Left renal pelvis (tissue), 4 donors: ENCODE data around the gene DNHD1. TPM values are rescaled to one million over a fixed set of nuclear protein-coding genes. Genes with fewer than 3 reads are reported as not detected.

Experiments used
- DNase-seq, 4 donors: peaks; one replicate each; pipeline ENCODE4 v3.0.0-alpha.2; 2013; ENCODE audit warnings: low read depth in 4 of 4, low spot score in 3 of 4
- polyA plus RNA-seq, 4 donors: library from polyadenylated mRNA; unstranded; fragments of 120-200 nt; gene quantifications; one replicate each; pipeline ENCODE4 v1.2.1, GENCODE V29; 2013; ENCODE audit not compliant: insufficient read length in 4 of 4

DNHD1 gene
- polyA plus RNA-seq, 4 donors, result 4.9 to 12.6 (median 8.2) TPM

DNA sequence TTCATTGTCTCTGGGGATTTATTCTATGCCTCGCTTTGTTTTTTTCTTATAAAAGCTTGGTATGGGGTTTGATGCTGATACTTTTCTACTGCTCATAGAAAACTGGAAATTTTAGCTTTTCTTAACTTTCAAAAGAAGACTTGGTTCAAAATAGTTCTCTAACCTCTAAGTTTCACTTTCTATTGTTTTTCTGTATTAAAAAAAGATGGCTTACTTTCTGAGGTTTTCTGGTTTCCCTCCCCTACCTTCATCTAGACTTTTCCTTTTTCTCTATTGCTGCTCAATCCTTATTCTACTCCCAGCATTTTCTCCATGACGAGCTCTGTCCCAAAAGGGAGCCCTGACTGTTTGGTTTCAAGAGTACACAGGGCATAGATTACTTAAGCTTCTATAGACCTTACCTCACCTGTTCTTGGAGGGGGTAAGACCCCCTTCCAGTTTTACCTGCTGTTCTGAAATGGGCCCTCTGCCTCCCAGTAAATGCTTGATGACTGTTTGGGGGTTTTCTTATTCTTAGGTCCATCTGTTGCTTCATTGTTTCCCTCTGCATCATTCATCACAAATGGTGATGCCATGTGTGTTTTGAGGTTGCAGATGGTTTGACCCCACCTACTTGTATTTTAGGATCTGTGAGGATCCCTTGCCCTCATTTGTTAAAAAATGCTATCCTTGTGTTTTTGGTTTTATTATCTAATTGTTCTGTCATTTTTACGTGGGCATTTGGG is 29.5 kb downstream of the DNHD1 start:
- DNase-seq, result no peak

DNA sequence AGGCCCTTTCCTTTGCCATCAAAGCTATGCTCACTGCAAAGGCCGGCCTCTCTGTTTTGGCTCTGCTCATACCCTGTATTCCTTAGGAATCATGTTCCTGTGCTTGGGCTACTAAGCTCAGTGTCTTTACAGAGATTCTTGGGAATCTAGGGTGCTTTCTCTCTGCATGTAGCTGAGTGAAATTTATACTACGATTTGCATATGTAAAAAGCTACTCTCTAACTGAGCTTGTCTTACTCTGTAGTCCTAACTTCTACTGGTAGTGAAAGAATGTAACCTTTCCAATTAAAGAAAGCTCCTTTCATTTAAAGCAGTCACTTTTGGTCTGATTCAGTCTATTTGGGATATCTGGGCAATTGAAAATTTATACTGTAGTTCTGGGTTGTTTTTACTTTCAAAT is 32.2 kb downstream of the DNHD1 start:
- no peak for DNase-seq

DNA sequence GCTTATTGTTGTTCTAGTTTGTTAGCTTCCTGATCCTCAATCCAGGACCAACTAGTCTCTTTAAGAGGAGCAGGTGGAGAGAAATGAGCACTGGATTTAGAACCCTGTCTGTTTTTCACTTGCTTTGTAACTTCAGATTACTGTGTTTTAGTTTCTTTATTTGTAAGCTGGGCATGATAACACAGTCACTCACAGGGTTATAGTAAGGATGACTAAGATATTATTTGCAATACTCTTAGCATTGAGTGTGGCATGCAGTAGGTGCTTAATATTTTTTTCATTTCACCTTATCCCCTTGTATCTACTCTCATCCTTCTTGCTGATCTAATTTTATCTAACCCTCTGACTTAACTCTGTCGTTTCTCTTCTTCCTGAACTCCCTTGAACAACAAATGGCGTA is 33.8 kb downstream of the DNHD1 start:
- DNase-seq, result no peak

DNA sequence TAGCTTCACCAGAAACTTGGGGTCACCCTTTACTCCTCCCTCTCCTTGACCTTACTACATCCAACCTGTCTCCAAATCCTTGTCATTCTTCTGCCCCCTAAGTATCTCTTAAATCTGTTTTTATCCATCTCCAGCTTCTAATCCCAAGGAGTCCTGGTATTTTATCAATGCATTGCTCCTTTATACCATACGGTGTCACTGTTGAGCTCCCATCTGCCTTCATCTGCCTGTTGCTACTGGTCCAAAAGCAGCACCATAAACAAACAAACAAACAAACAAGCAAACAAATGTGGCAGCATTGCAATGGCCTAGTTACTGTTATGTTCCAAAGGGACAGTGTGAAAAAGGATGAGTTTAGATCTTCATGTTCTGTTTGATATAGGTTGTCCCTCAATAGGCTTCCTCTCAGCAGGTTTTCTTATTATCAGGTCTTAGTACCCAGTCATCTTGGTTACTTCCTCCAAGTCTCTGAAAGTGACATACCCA is 34.2 kb downstream of the DNHD1 start:
- DNase-seq, result peak in 3 of 4 donors; percentile 21 to 36 (median 25)

DNA sequence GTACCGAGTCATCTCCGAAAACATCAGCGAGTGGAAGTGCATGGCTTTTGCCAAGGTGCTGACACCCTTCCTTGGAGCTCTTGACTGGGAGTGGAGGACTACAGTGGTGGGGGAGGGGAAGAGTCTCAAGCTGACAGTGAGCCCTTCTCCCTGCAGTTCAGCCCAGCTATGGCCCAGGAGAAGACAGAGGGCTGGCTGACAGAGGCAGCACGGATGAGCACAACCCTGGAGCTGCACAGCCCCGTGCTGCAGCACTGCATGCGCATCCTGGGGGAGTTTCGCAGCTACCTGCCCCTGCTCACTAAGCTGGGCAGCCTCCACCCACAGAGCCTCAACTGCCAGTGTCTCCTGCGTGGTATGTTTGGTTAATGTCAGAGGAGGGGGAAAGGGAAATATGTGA is 41.4 kb downstream of the DNHD1 start:
- no peak for DNase-seq

DNA sequence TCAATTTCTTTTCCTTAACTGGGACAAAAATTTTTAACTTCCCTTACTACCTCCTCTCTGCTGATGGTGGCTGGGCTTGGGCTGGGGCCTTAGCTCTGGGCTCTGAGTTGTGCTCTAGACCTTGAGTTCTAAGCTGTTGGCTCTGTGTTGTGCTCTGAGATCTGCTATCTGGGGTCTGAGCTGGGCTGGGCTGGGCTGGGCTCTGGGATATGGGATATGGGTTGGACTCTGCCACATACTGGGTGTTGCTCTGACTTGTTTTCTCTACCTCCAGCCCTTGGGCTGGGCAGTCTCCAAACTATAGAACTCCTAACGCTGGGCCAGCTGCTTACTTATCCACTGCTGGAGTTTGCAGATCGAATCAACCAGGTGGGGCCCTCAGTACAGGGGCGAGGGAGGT is 41.9 kb downstream of the DNHD1 start:
- DNase-seq, result no peak

DNA sequence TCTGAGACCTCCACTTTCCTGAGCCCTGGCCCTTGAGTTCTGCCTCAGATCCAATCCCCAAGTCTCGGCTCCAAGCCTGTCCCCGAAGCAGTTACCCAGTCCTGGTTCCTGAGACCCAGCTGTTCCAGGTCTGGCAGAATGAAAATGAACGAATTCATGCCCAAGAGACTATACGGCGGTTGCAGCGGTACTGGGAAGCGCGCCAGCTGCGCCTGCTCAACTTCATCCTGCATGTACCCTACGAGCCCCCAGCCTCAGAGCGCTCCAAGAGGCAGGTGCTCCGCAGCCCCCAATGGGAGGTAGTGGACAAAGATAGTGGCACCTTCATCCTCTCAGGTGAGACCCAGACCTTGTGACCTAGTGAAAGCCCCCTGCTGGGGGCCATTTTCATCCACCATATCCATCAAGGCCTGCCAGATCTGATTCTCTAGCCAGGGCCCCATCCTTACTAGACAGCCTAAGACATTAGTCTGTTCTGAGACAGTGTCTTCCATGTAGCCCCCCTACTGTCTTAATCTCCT is 42.7 kb downstream of the DNHD1 start:
- DNase-seq, result no peak

DNA sequence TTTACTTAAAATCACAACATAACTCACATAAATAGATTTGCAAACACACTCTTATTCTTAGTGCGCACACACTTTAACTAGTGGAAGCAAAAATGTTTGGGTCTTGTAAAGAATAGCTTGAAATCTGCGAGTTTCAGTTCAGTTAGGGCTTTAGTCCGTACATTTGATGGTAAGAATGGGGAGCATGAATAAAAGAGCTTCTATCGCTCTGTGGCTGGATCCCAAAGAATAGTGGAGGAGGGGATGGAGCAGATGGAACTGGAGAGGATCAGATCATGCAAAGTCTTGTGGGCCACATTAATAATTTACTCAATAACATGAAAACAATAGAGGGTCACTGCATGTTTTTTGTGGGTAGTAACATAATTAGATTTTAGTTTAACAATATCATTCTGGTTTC is 44.3 kb downstream of the DNHD1 start:
- DNase-seq, result no peak

DNA sequence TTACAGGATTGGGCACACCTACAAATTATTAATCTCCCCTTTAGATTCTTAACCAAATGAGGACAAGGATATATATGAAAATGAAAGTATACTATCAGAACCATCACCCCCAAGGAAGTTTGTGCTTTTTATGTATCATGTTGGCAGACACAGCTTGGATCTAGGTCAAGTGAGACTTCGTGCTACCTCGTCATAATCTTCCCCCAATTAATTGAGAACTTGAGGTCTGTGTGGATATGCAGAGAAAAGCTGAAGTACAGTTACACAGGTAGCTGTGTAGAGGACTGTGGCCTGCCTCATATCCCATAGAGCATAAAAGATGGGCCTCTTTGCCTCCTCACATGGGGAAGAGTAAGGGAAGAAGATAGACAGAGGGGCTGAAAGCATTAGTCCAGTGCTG is 45.6 kb downstream of the DNHD1 start:
- no peak for DNase-seq

DNA sequence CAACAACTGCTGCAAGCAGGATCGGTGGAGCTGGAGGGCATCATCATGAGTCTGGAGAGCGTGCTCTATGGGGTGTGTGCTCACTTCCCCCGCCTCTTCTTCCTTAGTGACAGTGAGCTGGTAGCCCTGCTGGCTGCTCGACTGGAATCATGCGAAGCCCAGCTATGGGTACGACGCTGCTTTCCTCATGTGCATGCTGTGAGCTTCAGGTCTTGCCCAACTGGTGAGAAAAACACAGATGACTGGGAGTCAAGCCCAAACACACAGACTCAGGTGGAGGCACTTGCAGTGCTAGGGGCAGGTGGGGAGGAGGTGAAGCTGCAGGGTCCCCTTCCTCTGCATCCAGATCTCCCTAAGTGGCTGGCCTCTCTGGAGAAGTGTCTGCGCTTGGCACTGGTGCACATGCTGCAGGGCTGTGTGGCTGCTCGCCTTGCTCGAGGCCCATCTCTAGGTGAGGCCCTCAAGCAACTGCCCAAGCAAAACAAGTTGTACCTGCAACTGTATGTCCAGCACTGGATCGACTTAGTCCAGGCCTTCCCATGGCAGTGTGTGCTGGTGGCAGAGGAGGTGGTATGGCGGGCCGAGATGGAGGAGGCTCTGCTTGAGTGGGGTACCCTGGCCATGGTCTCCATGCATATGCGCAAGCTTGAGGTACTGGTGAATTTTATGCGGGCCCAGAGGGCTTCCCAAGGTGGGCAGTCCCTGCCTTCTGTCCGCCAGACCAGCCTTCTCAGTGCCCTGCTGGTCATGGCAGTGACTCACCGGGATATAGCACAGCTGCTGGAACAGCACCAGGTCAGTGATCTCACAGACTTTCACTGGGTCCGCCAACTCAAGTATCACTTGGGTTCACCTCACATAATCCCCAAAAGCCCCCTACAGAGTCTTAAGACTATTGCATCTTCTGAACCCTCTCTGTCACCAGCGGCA is 48.1 kb downstream of the DNHD1 start:
- no peak for DNase-seq

DNA sequence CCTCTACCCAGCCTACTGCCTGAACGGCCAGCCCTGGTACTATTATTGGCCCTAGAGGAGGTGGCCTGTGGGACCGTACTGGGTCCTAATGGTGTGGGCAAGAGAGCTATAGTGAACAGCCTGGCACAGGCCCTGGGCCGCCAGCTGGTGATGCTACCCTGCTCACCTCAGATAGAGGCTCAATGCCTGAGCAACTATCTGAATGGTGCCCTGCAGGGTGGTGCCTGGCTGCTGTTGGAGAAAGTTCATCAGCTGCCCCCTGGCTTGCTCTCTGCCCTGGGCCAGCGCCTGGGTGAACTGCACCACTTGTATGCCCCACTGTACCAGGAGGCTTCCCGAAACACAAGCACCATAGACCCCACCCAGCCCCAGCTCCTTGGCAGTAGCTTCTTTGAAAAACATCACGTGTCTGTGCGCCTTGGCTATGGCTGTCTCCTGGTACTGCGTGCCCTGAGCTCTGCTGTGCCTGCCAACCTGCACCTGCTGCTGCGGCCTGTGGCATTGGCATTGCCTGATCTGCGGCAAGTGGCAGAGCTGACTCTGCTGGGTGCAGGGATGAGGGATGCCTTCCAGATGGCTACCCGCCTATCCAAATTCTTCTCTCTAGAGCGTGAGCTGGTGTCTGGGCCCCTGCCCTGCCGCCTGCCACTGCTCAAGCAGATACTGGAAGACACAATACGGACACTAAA is 49.0 kb downstream of the DNHD1 start:
- no peak for DNase-seq

DNA sequence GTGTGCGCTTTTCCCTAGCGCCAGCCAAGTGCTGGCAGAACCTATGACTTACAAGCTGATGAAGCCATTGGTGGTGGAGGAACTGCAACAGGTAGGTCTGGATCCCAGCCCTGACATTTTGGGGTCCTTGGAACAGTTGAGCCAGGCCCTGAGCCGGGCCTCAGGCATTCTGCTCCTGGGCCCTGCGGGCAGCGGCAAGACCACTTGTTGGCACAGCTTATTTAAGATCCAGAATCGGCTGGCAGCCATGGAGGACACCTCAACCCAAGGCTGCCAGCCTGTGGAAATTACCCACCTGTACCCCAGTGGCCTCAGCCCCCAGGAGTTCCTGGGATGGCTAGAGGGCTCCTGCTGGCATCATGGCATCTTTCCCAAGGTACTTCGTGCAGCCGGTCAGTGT is 49.7 kb downstream of the DNHD1 start:
- no peak for DNase-seq

DNA sequence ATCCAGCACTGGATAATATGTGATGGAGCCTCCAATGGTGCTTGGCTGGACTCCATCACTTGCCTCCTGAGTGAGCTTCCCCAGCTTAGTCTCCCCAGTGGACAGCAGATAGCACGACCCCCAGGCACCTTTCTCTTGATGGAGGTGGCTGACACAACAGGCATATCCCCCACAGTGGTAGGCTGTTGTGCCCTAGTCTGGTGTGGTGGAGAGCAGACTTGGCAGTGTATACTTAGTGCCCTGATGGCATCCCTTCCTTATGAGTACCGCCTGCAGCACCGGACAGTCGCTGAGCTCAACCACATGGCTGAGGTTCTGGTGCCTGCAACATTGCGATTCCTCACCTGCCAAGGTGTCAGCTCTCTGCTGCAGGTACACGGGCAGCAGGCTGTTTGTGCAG is 50.1 kb downstream of the DNHD1 start:
- DNase-seq, result no peak

DNA sequence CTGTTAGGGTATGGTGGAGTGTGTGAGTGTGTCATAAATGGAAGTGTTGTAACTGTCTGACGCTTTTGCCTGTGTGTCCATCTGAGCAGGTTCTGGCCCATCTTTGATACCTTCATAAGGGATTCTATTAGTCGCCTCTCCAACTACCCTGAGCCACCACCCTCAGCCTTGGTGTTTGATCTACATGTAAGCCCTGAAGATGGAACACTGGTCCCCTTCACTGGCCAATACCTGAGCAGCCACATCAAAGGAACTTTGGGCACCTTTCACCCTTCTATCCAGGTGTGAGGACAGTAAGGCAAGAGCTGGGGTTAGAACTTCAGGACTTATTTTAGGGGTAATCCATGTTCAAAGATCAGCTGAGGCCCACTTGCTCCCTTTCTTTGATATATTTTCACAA is 51.0 kb downstream of the DNHD1 start:
- no peak for DNase-seq

DNA sequence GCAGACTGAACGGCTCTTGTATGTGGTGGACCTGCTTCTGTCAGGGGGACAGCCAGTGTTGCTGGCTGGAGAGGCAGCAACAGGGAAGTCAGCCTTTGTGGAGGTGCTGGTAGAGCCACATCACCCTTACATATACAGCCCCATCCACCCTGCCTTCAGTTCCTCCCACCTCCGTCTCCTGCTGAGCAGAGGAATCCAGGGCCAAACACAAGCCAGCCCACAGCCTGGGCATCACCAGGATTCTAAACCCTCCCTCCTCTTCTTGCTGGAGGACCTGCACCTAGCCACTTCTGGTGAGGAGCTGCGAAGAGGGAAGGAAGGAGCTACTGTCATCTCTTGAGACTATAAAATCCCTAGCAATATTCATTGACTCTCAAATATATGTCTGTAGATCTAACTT is 51.6 kb downstream of the DNHD1 start:
- no peak for DNase-seq

DNA sequence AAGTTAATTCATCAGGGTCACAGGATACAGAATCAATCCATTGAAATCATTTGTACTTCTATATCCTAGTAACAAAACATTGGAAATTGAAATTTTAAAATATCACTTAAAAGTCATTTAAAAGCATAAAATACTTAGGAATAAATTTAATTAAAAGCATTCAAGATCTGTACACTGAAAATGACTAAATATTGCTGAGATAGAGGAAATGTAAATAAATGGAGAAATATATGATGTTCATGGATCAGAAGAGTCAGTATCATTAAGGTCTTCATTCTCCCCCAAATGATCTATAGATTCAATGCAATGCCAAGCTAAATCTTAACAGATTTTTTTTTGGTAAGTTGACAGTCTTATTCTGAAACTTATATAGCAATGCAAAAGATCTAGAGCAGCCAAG is 56.6 kb downstream of the DNHD1 start:
- DNase-seq, result no peak

DNA sequence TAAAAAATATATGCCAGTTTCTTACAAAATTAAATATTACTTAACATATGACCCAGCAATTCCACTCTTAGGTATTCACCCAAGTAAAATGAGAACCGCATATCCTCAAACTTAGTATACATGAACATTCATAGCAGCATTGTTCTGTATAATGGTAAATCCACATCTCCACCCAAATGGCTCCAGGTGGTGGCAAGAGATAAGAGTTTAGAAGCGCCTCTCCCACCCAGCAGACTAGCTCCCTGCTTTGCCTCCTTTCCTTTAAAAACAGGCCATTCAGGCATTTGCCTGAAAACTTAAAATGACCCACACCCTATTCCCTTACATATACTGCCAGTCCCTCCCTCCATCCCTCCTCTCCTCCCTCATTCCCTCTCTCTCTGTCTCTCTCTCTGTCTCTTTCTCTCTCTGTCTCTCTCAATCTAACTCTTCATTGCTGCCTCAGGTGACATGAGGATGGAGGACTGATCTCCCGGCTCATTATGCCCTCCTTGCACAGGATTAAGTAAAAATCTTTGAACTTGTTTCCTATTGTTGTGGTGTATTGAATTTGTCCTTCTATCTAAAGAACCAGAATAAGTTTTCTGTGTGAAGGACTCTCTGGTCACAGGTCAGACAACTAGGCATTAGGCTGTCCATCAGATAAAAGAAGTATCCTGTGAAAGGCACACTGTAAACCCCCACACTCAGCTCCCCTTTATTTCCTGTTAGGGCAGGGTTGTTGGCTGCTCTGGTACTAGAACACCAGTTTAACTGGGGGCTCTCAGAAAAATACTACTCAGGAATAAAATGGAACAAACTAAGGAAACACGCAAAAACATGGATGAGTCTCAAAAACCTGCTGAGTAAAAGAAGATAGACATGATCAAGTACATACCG is 58.0 kb downstream of the DNHD1 start:
- DNase-seq, result no peak

DNA sequence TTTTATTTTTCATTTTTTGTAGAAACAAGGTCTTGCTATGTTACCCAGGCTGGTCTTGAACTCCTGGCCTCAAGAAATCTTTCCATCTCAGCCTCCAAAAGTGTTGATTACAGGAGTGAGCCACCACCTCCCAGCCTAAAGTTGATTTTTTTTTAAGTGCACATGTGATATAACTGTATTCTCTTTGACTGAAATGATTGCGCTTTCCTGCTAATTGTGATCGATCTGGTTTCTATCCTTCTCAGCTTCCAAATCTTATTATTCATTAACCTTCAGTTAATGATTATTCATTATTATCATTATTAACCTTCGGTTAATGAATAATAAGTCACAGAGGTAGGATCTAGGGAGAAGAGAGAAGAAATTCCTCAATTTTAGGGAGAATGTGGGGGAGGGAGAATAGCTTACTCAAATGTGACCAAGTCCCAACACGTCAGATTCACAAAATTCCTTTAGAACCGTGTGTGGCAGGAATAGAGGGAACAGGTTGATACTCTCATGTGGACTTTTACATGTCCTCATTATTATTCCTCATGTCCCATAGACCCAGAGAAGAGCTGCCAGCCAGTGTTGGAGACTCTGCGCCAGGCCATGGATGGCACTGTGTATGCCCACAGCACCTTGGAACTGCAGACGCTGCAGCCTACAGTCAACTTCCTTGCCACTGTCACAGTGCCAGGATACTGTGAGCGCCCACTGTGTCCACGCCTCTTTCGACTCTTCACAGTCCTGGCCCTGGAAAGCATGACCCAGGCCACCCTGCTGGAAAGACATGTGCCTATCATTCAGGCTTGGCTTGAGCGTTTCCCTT is 59.3 kb downstream of the DNHD1 start:
- DNase-seq, result peak in 1 of 4 donors; percentile 20

DNA sequence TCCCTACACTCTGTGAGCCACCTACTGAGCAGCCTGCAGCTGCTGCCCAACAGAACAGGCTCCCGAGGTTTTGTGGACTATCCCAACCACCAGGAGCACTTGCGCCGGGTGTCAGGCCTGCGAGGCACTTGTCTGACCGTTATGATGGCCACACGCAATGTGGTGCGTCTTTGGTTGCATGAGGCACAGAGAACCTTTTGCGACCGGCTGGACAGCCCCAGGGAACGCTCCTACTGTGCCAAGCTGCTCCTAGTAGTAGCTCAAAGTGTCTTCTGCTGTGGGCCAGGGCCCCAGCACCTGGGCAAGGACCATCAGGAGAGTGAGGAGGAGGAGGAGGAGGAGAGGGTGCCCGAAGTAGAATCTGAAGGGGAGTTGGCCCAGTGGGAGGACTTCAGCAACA is 60.0 kb downstream of the DNHD1 start:
- no peak for DNase-seq
